Measurements from ENCODE around the gene MISP3.
"Not testable (repeated sequence)": the region's sequence is repeated elsewhere in the genome, so short reads cannot be mapped to it uniquely, and the experiment has no call there.

Gene MISP3

DNA sequence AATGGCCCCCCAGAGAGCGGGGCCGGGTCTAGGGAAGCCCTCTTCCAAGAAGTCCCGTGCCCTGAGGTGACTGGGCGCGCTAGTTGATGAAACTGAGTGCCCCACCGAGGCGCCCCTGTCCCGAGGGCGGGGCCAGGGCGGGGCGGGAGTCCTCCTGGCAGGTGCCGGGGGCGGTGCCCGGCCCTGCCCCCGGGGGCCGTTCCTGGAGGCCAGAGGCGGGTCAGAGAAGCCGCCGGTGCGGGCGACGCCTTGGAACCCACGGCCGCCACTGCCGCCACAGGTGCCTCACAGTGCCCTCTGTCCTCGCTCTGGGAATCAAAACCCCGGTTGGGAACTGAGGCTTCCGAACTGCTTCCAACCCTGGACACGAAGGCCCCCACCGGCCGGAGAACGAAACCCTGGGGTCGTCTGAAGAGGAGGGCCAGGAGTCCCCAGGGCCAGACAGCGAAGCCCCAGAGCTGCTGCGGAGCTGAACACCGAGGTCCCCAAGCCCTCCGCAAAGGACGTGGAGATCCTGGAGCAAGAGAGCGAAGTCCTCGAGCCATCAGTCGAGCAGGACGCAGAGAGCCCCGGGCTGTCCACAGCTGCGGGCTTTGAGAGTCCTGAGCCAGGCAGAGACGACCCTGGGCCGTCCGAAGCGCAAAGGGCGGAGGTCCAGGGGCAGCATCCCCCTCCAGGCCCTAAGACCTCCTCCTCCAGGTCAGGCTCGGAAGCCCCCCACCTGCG, at the start of gene MISP3:
TSS of gene MISP3 (plus strand) at position 252 of the 726 bp plus-strand sequence. CDS start 524 bp downstream, outside the sequence.
- no peaks in the 10 kb centered on the region for H3K36me3 ChIP-seq (ENCODE audit: control insufficient read depth, insufficient read depth, low read length)
- H3K9ac ChIP-seq (ENCODE audit: low read depth, low read length), result no peak within 1 kb of the TSS
- no peaks in the 10 kb centered on the region for H3K9me3 ChIP-seq (ENCODE audit: control insufficient read depth, insufficient read depth, low read length)
- peak within 1 kb of the TSS; percentile 66 for H3K4me3 ChIP-seq (ENCODE audit: low read depth, low read length)
- H3K27me3 ChIP-seq (ENCODE audit: control insufficient read depth, insufficient read depth, low read length), result peaks cover 42% of the 10 kb centered on the region
- H3K4me1 ChIP-seq (ENCODE audit: control insufficient read depth, insufficient read depth, low read length), result no peaks in the 10 kb centered on the region

GRCh38 chr19:14023404-14024235, 49.0 kb upstream of the MISP3 start:
- no peaks in the 10 kb centered on the region for H3K4me1 ChIP-seq (ENCODE audit: control insufficient read depth, insufficient read depth, low read length)
- H3K9ac ChIP-seq (ENCODE audit: low read depth, low read length), result peak overlapping the region; percentile 41

GRCh38 chr19:14026652-14027192, 45.9 kb upstream of the MISP3 start:
- not testable (repeated sequence) for H3K36me3 ChIP-seq (ENCODE audit: control insufficient read depth, insufficient read depth, low read length); H3K9me3 ChIP-seq (ENCODE audit: control insufficient read depth, insufficient read depth, low read length); H3K4me3 ChIP-seq (ENCODE audit: low read depth, low read length); H3K4me1 ChIP-seq (ENCODE audit: control insufficient read depth, insufficient read depth, low read length); H3K9ac ChIP-seq (ENCODE audit: low read depth, low read length)
- peaks cover 11% of the 10 kb centered on the region for H3K27me3 ChIP-seq (ENCODE audit: control insufficient read depth, insufficient read depth, low read length)

More at GRCh38 chr19:14023404-14024235, 49.0 kb upstream of the MISP3 start:
- Histone ChIP-seq H3K9me3 (ENCODE audit: control insufficient read depth, insufficient read depth, low read length) (no peaks in the 10 kb centered on the region), H3K36me3 (ENCODE audit: control insufficient read depth, insufficient read depth, low read length) (no peaks in the 10 kb centered on the region), H3K27me3 (ENCODE audit: control insufficient read depth, insufficient read depth, low read length) (no peaks in the 10 kb centered on the region), H3K4me3 (ENCODE audit: low read depth, low read length) (no peak overlapping the region)

GRCh38 chr19:14027856-14028450, 44.6 kb upstream of the MISP3 start, which contains the start of gene RLN3:
Gene RLN3, plus strand, starts transcription at chr19:14028148. Its CDS starts 57 bp downstream, at chr19:14028205.
- H3K4me3 ChIP-seq (ENCODE audit: low read depth, low read length), result no peak within 1 kb of the TSS
- no peaks in the 10 kb centered on the region for H3K9me3 ChIP-seq (ENCODE audit: control insufficient read depth, insufficient read depth, low read length)
- no peak within 1 kb of the TSS for H3K9ac ChIP-seq (ENCODE audit: low read depth, low read length)
- H3K36me3 ChIP-seq (ENCODE audit: control insufficient read depth, insufficient read depth, low read length), result no peaks in the 10 kb centered on the region
- no peaks in the 10 kb centered on the region for H3K4me1 ChIP-seq (ENCODE audit: control insufficient read depth, insufficient read depth, low read length)
- H3K27me3 ChIP-seq (ENCODE audit: control insufficient read depth, insufficient read depth, low read length), result peaks cover 11% of the 10 kb centered on the region

GRCh38 chr19:14028901-14029300, 43.7 kb upstream of the MISP3 start:
- no peaks in the 10 kb centered on the region for H3K9me3 ChIP-seq (ENCODE audit: control insufficient read depth, insufficient read depth, low read length)
- peaks cover 11% of the 10 kb centered on the region for H3K27me3 ChIP-seq (ENCODE audit: control insufficient read depth, insufficient read depth, low read length)
- H3K9ac ChIP-seq (ENCODE audit: low read depth, low read length), result no peak overlapping the region
- no peak overlapping the region for H3K4me3 ChIP-seq (ENCODE audit: low read depth, low read length)
- H3K36me3 ChIP-seq (ENCODE audit: control insufficient read depth, insufficient read depth, low read length), result no peaks in the 10 kb centered on the region
- H3K4me1 ChIP-seq (ENCODE audit: control insufficient read depth, insufficient read depth, low read length), result no peaks in the 10 kb centered on the region

GRCh38 chr19:14030997-14031718, 41.4 kb upstream of the MISP3 start:
- peak overlapping the region; percentile 81 for H3K9ac ChIP-seq (ENCODE audit: low read depth, low read length)

GRCh38 chr19:14031719-14032480, 40.7 kb upstream of the MISP3 start, which contains the start of gene IL27RA:
Gene IL27RA, plus strand, starts transcription at chr19:14031762. Its CDS starts 111 bp downstream, at chr19:14031873.
- Histone ChIP-seq H3K4me3 (ENCODE audit: low read depth, low read length) (peak within 1 kb of the TSS; percentile 88), H3K27me3 (ENCODE audit: control insufficient read depth, insufficient read depth, low read length) (peaks cover 11% of the 10 kb centered on the region), H3K36me3 (ENCODE audit: control insufficient read depth, insufficient read depth, low read length) (no peaks in the 10 kb centered on the region), H3K4me1 (ENCODE audit: control insufficient read depth, insufficient read depth, low read length) (no peaks in the 10 kb centered on the region), H3K9me3 (ENCODE audit: control insufficient read depth, insufficient read depth, low read length) (no peaks in the 10 kb centered on the region), H3K9ac (ENCODE audit: low read depth, low read length) (peak within 1 kb of the TSS; percentile 81)

More at GRCh38 chr19:14030997-14031718, 41.4 kb upstream of the MISP3 start:
- Histone ChIP-seq H3K4me1 (ENCODE audit: control insufficient read depth, insufficient read depth, low read length) (no peaks in the 10 kb centered on the region), H3K27me3 (ENCODE audit: control insufficient read depth, insufficient read depth, low read length) (peaks cover 11% of the 10 kb centered on the region), H3K36me3 (ENCODE audit: control insufficient read depth, insufficient read depth, low read length) (no peaks in the 10 kb centered on the region), H3K9me3 (ENCODE audit: control insufficient read depth, insufficient read depth, low read length) (no peaks in the 10 kb centered on the region), H3K4me3 (ENCODE audit: low read depth, low read length) (peak overlapping the region; percentile 88)

GRCh38 chr19:14033946-14034345, 38.6 kb upstream of the MISP3 start:
- no peak overlapping the region for H3K4me3 ChIP-seq (ENCODE audit: low read depth, low read length)
- no peaks in the 10 kb centered on the region for H3K9me3 ChIP-seq (ENCODE audit: control insufficient read depth, insufficient read depth, low read length)
- H3K9ac ChIP-seq (ENCODE audit: low read depth, low read length), result no peak overlapping the region
- H3K27me3 ChIP-seq (ENCODE audit: control insufficient read depth, insufficient read depth, low read length), result peaks cover 11% of the 10 kb centered on the region
- no peaks in the 10 kb centered on the region for H3K36me3 ChIP-seq (ENCODE audit: control insufficient read depth, insufficient read depth, low read length)
- H3K4me1 ChIP-seq (ENCODE audit: control insufficient read depth, insufficient read depth, low read length), result no peaks in the 10 kb centered on the region

DNA sequence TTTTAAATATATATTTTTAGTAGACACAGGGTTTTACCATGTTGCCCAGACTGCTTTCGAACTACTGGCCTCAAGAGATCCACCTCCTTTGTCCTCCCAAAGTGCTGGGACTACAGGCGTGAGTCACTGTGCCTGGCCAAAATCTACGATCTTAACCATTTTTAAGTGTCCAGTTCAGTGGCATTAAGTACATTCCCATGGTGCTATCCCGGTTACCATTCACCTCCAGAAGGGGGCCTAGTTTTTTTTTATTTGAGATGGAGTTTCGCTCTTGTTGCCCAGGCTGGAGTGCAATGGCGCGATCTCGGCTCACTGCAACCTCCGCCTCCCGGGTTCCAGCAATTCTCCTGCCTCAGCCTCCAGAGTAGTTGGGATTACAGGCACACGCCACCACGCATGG, 37.4 kb upstream of the MISP3 start:
- not testable (repeated sequence) for H3K9ac ChIP-seq (ENCODE audit: low read depth, low read length); H3K4me1 ChIP-seq (ENCODE audit: control insufficient read depth, insufficient read depth, low read length); H3K4me3 ChIP-seq (ENCODE audit: low read depth, low read length); H3K36me3 ChIP-seq (ENCODE audit: control insufficient read depth, insufficient read depth, low read length); H3K9me3 ChIP-seq (ENCODE audit: control insufficient read depth, insufficient read depth, low read length)
- H3K27me3 ChIP-seq (ENCODE audit: control insufficient read depth, insufficient read depth, low read length), result peaks cover 11% of the 10 kb centered on the region

DNA sequence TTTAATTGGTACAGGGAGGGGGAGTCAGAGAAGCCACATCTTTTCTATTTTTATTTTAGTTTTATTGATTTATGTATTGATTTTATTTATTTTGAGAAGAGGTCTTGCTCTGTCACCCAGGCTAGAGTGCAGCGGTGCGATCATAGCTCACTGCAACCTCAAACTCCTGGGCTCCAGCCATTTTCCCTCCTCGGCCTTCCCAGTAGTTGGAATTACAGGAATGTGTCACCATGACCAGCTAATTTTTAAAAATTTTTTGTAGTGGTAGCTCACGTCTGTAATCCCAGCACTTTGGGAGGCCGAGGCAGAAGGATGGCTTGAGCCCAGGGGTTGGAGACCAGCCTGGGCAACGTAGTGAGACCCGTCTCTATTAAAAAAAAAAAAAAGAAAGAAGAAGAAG, 36.9 kb upstream of the MISP3 start:
- no peaks in the 10 kb centered on the region for H3K36me3 ChIP-seq (ENCODE audit: control insufficient read depth, insufficient read depth, low read length)
- no peaks in the 10 kb centered on the region for H3K4me1 ChIP-seq (ENCODE audit: control insufficient read depth, insufficient read depth, low read length)
- H3K4me3 ChIP-seq (ENCODE audit: low read depth, low read length), result no peak overlapping the region
- no peaks in the 10 kb centered on the region for H3K9me3 ChIP-seq (ENCODE audit: control insufficient read depth, insufficient read depth, low read length)
- no peak overlapping the region for H3K9ac ChIP-seq (ENCODE audit: low read depth, low read length)
- H3K27me3 ChIP-seq (ENCODE audit: control insufficient read depth, insufficient read depth, low read length), result peaks cover 7% of the 10 kb centered on the region

Measured in iPS-15b (cell line).